Activated T-cell treated with anti-CD3 and anti-CD28 coated beads for 48 hours (primary cell): ENCODE data around the gene ZBED4.
"Not testable (repeated sequence)": the region's sequence is repeated elsewhere in the genome, so short reads cannot be mapped to it uniquely, and the experiment has no call there.

Experiments
- DNase-seq: peaks from one replicate; pipeline ENCODE4 v3.0.0-alpha.2; 2020; ENCODE audit warnings: low read depth

ZBED4 gene, protein sequence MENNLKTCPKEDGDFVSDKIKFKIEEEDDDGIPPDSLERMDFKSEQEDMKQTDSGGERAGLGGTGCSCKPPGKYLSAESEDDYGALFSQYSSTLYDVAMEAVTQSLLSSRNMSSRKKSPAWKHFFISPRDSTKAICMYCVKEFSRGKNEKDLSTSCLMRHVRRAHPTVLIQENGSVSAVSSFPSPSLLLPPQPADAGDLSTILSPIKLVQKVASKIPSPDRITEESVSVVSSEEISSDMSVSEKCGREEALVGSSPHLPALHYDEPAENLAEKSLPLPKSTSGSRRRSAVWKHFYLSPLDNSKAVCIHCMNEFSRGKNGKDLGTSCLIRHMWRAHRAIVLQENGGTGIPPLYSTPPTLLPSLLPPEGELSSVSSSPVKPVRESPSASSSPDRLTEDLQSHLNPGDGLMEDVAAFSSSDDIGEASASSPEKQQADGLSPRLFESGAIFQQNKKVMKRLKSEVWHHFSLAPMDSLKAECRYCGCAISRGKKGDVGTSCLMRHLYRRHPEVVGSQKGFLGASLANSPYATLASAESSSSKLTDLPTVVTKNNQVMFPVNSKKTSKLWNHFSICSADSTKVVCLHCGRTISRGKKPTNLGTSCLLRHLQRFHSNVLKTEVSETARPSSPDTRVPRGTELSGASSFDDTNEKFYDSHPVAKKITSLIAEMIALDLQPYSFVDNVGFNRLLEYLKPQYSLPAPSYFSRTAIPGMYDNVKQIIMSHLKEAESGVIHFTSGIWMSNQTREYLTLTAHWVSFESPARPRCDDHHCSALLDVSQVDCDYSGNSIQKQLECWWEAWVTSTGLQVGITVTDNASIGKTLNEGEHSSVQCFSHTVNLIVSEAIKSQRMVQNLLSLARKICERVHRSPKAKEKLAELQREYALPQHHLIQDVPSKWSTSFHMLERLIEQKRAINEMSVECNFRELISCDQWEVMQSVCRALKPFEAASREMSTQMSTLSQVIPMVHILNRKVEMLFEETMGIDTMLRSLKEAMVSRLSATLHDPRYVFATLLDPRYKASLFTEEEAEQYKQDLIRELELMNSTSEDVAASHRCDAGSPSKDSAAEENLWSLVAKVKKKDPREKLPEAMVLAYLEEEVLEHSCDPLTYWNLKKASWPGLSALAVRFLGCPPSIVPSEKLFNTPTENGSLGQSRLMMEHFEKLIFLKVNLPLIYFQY

DNA sequence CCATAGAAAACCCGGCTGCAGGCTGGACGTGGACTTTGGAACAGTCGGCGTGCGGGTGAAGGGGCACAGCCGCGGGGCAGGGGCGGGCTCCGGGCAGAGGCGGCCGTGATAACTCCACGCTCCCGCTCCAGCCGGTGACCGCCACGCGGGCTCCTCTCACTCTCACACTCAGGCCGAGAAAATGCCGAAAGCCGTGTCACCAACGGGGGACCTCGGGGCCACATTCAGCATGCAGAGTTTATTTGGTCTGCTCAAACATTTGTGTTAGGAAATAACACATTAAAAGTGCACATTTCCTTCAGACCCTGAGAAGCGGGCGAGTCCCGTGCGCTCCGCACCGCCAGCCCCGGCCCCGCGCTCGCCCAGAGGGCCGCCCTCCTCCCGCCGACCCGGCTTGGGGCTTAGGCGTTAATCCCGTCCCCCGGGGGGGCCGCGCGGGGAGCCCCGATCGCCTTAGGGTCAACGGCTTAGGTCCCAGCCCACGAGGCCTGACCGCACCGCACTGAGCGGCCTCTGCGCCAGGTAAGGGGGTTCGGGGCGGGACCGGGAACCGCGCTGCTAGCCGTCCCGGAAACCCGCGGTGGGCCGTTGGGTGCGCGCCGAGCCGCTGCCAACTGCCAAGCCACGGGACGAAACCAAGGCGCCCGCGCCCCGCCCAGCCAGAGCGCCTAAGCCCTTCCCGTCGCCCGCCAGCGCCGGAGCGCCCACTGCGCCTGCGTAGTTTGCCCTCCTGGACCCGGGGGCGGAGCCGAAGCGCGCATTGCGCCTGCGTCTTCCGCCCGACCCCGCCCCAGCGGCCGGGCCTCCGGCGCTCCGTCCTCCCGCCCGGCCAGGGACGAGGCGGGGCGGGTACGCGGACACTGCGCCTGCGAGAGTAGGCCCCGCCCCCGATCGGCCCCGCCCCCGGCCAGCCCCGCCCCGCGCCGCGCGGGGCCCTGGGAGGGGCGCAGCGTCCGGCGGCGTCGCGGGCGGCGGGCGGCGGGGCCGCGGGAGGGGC, at the start of gene ZBED4:
Gene ZBED4 (plus strand): TSS at position 947 of the 997 bp plus-strand sequence. CDS start 29,819 bp downstream, outside the sequence.
- peak; percentile 100 for DNase-seq

DNA sequence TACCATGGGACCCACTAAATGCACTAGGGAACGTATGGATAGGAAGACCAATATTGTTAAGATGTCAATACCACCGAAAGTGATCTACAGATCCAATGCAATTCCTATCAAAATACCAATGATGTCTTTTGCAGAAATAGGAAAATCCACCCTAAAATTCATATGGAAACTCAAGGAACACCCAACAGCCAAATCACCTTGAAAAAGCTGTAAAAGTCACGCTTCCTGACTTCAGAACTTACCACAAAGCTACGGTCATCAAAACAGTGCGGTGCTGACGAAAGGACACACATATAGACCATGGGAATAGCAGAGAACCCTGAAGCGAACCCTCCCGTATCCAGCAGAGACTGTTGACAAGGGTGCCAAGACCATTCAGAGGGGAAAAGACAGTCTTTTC, 46.5 kb upstream of the ZBED4 start:
- DNase-seq = no peak

DNA sequence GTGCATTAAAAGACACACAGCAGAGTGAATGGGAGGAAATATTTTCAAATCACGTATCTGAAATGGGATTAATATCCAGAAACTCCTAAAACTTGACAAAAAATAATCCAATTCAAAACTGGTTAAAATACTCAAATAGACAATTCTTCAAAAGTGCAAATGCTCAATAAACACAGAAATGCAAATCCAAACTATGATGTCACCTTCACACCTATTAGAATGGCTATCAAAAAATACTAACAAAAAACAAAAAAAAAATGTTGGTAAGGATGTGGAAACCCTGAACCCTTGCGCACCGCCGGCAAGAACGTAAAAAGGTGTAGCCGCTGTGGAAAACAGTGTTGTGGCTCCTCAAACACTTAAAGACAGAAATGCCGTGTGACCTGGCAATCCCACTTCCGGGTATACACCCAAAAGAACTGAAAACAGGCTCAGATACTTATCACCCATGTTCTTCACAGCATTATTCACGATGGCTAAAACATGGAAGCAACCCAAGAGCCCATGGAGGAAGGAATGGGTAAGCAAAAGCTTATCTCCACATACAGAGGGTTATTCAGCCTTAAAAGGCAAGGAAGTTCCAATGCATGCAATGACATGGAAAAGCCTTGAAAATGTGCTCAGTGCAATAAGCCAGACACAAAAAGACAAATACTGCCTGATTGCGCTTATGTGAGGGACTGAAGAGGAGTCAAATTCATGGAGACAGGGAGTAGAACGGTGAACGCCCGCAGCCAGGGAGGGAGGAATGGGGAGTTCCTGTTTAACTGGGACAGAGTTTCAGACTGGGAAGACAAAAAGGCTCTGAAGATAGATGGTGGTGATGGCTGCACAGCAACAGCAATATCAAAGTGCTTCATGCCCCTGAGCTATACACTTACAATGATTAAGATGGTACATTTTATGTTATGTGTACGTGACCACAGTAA, 45.6 kb upstream of the ZBED4 start:
- DNase-seq = no peak

DNA sequence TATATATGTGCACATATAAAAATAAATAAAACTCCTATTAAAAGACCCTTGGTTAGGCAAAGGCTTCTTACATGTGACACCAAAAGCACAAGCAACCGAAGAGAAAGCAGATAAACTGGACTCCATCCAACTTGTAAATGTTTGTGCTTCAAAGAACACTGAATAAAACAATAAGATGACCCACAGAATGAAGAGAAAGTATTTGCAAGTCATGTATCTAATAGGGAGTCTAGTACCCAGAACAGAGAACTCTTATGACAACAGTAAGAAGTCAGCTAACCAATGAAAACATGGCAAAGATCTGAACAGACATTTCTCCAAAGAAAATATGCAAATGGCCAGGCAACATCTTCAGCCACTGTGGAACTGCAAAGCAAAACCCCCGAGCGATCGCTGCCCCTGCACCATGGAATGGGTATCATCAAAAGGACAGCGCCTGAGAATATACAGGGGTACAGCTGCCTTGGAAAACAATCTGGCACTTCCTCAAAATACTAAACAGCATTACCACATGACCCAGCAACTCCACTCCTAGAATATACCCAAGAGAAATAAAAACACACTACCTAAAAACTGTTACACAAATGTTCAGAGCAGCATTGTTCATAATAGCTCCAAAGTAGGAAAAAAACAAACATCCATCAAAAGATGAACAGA, 43.2 kb upstream of the ZBED4 start:
- no peak for DNase-seq

DNA sequence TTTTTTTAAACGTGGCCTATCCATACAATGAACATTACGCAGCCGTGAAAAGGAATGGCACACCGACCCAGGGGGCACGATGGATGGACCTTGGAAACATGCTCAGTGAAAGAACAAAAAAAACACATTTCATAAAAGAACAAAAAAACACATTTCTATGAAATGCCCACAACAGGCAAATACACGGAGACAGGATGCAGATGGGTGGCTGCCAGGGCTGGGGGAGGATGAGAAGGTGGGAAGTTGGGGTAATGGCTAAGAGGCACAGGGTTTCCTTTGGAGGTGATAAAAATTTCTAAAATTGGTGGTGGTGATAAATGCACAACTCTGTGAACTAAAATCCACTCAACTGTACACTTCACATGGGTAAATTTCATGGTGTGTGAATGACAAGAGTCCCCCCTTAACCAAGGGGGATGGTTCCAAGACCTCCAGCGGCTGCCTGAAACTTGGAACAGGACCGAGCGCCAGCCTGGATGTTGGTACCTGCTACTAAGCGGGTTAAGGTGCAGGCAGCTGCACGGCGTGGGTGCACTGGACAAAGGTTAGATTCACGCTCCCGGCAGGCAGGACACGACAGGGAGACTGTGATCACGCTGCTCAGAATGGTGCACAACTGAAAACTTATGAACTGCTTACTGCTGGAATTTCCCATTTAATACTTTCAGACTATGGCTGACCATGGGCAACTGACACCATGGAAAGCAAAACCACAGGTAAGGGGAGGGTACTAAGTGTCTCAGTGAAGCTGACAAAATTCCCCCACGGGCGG, 42.4 kb upstream of the ZBED4 start:
- no peak for DNase-seq

DNA sequence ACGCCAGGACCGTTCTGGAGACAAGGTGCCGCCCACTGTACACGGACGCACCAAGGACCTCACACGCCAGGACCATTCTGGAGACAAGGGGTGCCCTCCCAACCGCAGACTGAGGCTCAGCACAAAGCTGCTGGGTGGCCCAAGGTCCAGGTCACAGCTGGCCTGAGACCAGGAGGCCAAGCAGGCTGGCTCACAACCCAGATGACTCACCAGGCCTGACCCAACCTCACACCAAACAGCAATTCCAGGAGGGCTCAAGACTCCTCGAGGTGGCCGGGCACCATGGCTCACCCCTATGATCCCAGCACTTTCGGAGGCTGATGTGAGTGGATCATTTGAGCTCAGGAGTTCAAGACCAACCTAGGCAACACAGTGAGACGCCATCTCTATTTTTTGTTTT, 40.8 kb upstream of the ZBED4 start:
- no peak for DNase-seq

DNA sequence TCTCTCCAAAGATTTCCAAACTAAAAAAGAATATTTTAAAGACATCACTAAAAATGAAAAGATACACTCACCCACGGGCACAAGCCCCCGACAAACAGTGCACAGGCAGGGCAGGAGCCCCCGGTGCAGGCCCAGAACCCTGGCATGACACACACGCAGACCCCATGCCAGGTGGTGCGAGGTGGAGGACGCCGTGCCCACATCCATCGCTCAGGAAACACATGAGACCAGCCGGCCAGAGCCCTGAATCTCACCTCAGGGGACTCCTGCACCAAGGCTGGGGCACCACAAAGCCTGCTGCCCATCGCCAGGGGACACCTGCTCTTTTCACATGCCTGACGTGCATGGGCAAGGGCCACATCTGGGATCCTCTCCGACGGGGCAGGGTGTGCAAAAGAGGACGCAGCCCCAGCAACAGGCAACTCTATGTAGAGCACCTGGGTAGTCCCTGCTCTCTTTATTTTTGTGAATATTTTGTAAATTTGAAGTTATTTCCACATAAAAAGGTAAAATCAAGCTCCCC, 39.4 kb upstream of the ZBED4 start:
- DNase-seq = no peak

DNA sequence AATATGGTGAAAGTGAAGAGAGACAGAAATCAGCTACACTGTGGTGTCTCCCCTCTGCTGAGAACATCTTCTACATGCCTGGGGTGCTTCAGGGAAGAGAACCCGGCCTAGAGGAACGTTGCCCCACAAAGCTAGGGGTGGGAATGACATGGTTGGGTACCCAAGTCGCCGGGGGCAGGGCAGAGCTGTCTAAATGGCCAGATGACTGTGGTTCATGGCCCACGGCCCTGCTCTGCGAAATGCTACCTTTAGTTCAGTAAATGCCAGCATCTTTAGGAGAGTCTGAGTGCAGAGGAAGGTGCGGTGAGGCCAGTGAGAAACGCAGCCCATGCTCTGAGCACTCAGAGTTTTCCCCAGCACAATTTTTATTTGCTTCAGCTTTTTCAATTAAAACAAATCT, 38.8 kb upstream of the ZBED4 start:
- DNase-seq = no peak

DNA sequence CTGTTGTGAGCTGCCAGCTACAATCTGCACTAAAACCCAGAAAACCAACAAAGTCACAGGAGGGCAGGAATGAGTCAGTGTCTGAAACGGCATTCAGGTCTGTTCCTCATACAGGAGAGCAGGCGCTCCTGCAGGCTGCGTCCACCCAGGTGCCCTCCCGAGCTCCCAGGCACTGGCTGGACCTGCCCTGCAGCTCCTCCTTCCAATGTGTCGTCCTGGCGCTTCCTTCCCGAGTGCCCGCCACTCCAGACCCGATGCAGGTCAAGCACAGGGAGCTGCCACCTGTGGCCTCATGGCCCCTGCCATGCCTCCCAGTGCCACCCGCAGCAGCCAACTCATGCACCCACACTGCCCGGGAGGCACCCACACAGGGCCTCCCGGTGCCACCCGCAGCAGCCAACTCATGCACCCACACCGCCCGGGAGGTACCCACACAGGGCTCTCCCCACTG, 38.0 kb upstream of the ZBED4 start:
- DNase-seq = no peak

DNA sequence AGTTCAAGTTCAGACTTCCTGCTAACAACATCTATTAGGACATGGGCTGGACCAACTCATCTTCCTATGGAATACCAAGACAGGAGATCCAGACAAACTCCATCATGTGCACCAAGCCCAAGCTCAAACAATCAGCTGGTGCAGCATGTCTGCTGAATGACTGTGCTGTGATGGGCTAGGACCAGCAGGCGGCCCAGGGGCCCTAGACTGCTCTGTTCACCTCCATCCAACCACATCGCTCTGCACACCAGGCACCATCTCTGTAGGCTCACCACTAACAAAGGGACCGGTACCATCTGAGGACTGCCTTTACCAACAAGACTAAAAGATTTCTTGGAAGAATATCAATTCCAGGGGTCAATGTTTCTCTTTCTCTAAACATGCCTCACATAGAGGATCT, 36.3 kb upstream of the ZBED4 start:
- no peak for DNase-seq

DNA sequence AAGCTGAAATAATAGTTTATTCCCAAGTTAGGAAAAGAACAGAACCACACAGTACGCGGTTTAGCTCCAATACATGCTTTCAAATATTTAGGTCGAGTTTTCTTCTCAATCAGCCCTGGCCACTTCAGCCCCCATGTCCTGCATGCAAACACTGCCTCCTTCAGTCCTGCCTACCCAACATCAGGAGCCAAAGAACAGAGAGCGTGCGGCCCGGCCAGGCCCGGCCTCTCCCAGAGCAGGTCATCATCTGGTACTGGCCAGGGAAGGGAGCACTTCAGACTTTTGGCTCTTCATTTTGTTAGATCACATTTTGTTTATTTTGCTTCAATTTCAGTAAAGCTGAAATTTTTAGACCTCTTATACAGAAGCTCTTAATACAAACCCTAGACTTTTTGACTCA, 32.7 kb upstream of the ZBED4 start:
- no peak for DNase-seq

DNA sequence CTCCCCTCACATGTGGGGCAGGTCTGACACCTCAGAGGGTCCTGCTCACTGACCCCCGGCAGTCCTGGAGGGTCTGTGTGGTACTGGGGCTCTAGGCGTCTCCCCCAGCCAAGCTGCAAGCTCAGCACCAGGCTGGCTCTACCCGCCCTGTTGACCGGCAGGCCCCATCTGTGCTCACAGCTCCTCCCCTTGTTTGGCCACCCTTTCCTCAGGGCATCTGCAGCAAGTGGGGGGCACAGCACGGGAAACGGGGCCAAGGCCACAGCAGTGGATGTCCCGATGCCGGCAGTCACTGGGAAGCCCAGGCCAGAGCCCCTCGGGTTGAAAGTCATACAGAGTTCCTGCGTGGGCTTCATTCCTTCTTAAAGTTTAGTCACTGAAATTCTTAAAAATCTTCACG, 31.9 kb upstream of the ZBED4 start:
- DNase-seq = not testable (repeated sequence)

DNA sequence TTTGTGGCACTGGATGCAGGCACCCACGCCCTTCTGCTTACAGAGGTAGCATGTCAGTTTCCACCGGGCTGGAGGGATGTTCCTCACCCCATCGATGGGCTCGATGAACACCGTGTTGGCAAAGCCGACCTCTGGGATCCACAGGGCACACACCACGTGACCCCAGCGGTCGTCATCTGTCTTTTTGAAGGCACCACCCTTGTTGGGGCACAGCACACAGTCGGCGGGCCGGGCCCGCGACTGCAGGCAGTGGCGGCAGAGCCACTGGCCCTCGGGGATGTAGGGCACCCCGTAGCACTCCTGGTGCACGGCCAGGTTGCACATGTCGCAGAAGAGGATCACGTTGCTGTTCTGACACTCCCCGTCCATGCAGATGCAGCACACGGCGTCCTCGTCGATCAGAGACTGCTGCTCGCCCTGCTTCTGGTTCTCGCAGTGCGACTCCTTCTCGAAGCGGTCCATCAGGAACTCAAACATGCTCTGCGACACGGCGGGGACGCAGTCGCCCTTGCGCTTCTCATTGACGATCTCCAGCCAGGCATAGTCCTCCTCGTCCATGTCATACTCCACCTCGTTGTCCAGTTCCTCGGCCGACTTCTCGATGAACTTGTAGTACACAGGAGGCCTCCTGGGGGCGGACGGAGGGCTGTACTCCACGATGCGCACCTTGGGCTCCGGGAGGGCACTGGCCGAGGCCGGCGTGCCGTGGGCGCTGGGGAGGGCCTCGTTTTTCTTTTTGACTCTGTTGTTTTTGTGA, 30.2 kb upstream of the ZBED4 start:
- DNase-seq = no peak

DNA sequence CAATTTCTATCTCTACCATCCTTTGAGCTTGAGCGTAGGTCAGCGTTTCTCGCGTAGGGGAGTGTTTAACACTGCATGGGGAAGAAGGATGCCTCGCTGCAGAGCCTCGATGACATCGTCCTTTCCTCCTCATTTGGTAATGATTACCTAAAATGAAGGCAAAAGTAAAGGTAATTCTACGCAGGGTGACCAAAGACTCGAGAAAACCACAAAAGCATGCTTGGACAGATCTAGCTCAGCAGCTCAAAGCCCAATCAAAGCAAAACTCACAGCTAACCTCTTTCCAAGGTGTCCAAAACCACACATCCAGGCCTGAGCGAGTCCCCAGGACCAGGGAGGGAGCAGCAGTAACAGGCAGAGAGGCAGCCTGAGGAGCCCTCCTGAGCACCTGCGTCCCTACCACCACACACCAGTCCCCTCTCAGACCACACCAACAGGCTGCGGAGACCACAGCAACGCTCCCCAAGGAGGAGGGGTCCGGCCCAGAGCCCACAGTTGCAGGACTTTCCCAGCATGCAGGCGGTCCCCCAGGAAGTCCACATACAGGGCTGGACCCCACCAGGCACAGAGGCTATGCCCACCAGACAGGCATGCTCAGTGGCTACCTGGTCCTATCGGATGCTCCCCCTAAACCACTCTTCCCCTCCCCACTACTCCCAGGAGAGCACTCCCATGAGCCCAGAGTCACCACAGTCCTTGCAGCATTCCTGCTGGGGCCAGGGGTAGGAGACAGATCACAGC, 29.3 kb upstream of the ZBED4 start:
- no peak for DNase-seq

DNA sequence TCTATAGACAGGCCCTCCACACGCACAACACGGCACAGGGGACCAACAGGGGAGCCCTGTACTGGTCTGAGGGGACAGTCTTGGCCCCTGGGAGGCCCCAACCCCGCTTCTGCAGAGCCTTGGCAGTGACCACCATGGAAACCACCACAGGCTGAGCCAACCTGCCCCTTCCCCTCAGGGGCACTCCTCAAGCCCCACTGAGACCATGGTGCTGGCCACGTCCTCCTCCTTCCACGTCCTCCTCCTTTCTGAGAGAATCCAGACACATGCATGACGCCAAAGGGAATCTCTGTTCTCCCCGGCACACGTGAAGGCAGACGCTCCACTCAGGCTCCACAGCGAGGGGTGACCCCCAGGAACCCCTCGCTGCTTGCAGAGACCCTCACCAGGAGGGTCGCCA, 28.7 kb upstream of the ZBED4 start:
- no peak for DNase-seq

DNA sequence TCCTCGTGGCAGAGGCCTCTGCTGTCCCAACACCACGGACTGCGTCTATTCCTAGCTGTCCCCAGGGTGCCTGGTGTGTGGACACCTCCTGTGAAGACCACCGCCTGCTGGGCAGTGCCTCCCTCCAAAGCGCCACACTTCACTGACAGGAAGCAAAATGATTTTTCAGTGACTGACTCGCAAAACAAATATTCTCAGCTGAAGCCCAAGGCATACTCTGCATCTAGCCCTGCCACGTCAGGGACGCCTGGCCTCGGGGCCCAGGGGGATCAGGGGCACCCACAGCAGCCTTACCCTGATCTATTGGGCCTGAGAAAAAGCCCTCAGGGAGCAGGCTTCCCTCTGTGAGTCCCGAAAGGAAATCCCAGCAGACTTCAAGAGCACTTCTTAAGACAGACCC, 28.2 kb upstream of the ZBED4 start:
- no peak for DNase-seq
